Naive thymus-derived CD4-positive, alpha-beta T cell (primary cell): ENCODE results near the gene TACC2. TPM values are rescaled to one million over a fixed set of nuclear protein-coding genes. Genes with fewer than 3 reads are reported as not detected.
"Not testable (repeated sequence)": the region's sequence is repeated elsewhere in the genome, so short reads cannot be mapped to it uniquely, and the experiment has no call there.

Experiments
- ATAC-seq: fragments of 150-1000 bp; cut with Tn5 transposase; 2 replicates; pipeline ENCODE4 v1.10.0; 2021; ENCODE audit warnings: mild to moderate bottlenecking, moderate library complexity
- CTCF ChIA-PET: fragments of 350-600 bp; sonication (Branson Sonifier 250); formaldehyde crosslinking; loops from one replicate; lab custom pipeline; 2021; ENCODE audit warnings: antibody characterized with exemption; lab: Charles Lee
- POLR2A ChIA-PET: fragments of 350-600 bp; sonication (Branson Sonifier 250); formaldehyde crosslinking; loops from one replicate; lab custom pipeline; 2021; ENCODE audit warnings: antibody characterized with exemption, inconsistent platforms; lab: Charles Lee
- DNase-seq, 9 donors: peaks; one replicate each; pipeline versions ENCODE4 v3.0.0 to v3.0.0-alpha.2; 2020 to 2022; ENCODE audit warnings: mixed read lengths in 1 of 9
- H3K27ac ChIP-seq: one replicate; pipeline ENCODE4 v1.7.0; 2013; ENCODE audit warnings: mild to moderate bottlenecking, low read depth, low read length, moderate library complexity
- H3K27me3 ChIP-seq, 2 donors: one replicate each; pipeline ENCODE4 v1.7.0; 2013; ENCODE audit warnings: low read length in 2 of 2, mild to moderate bottlenecking in 2 of 2, moderate library complexity in 2 of 2; ENCODE audit not compliant: control insufficient read depth in 2 of 2, insufficient read depth in 2 of 2
- H3K36me3 ChIP-seq, 3 experiments: 1 replicate in 2 of 3; 2 replicates in 1 of 3; pipeline ENCODE4 v1.7.0; 2013; ENCODE audit warnings: low read length in 3 of 3, mild to moderate bottlenecking in 3 of 3, moderate library complexity in 1 of 3; ENCODE audit not compliant: insufficient read depth in 3 of 3, control insufficient read depth in 2 of 3
- H3K4me1 ChIP-seq, 2 donors: one replicate each; pipeline ENCODE4 v1.7.0; 2013; ENCODE audit warnings: low read length in 2 of 2, mild to moderate bottlenecking in 2 of 2, moderate library complexity in 1 of 2; ENCODE audit not compliant: control insufficient read depth in 2 of 2, insufficient read depth in 2 of 2
- H3K4me3 ChIP-seq: 2 replicates; pipeline ENCODE4 v1.7.0; 2013; ENCODE audit warnings: mild to moderate bottlenecking, low read length
- H3K9me3 ChIP-seq, 3 experiments: 1 replicate in 2 of 3; 2 replicates in 1 of 3; pipeline ENCODE4 v1.7.0; 2013; ENCODE audit warnings: low read length in 3 of 3; ENCODE audit not compliant: control insufficient read depth in 2 of 3
- H3K27ac Mint-ChIP-seq, 9 donors: one replicate each; pipeline ENCODE4 v1.8.0; 2020 to 2022; ENCODE audit warnings: mixed read lengths in 9 of 9, mild to moderate bottlenecking in 8 of 9, moderate library complexity in 5 of 9, inconsistent platforms in 2 of 9
- H3K27me3 Mint-ChIP-seq, 5 donors: one replicate each; pipeline ENCODE4 v1.8.0; 2021 to 2022; ENCODE audit warnings: mixed read lengths in 5 of 5, mild to moderate bottlenecking in 1 of 5
- H3K36me3 Mint-ChIP-seq, 5 donors: one replicate each; pipeline ENCODE4 v1.8.0; 2020 to 2022; ENCODE audit warnings: mixed read lengths in 5 of 5, mild to moderate bottlenecking in 3 of 5, inconsistent platforms in 1 of 5
- H3K4me1 Mint-ChIP-seq, 7 donors: one replicate each; pipeline ENCODE4 v1.8.0; 2020 to 2022; ENCODE audit warnings: mixed read lengths in 7 of 7, mild to moderate bottlenecking in 3 of 7, inconsistent platforms in 1 of 7
- H3K4me3 Mint-ChIP-seq, 10 donors: one replicate each; pipeline ENCODE4 v1.8.0; 2020 to 2022; ENCODE audit warnings: mild to moderate bottlenecking in 10 of 10, mixed read lengths in 10 of 10, moderate library complexity in 6 of 10, inconsistent platforms in 2 of 10
- H3K9me3 Mint-ChIP-seq, 11 donors: one replicate each; pipeline ENCODE4 v1.8.0; 2020 to 2022; ENCODE audit warnings: mixed read lengths in 11 of 11, mild to moderate bottlenecking in 4 of 11, inconsistent platforms in 1 of 11, moderate library complexity in 1 of 11
- intact Hi-C, 2 donors: fragments of 100-400 bp; cut with micrococcal nuclease; formaldehyde crosslinking; loops; one replicate each; pipeline ENCODE4 v1.15.1; 2023
- polyA plus RNA-seq, 2 donors: library from polyadenylated mRNA; unstranded; fragments of 300-500 nt; fragmentation: Illumina TruSeq; gene quantifications; one replicate each; pipeline ENCODE4 v1.2.3, GENCODE V29; 2021
- total RNA-seq, 6 experiments: library from RNA in 5 of 6; stranded (reverse) in 5 of 6; gene quantifications; 1 replicate in 5 of 6; 2 replicates in 1 of 6; pipeline ENCODE4 v1.2.3 and lab custom pipeline; 2021 to 2026

TACC2 gene
- total and polyA plus RNA-seq, 7 experiments from 2014 or later = 0.16 TPM; not detected in 6

DNA sequence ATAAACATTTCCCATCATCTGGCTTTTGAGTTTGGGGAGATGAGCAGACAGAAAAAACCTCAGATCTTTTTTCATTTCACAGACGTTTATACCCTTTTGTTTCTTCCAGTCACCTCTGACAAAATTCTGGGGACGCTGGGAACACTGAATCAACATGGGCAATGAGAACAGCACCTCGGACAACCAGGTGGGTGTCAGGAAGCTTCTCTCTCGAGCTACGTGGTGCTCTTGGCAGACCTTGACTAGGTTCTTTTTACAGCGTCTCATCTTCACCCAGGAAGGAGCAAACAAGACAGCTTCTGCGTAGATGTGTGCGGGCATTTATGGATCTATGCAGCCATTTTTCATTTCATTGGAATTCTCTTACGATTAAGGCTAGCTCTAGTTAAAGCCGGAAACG, 32.9 kb downstream of the TACC2 start:
- intact Hi-C loops = no loop called here
- Mint-ChIP-seq H3K4me3 (no peak overlapping the region), H3K4me1 (no peaks in the 10 kb centered on the region), H3K36me3 (no peaks in the 10 kb centered on the region), H3K9me3 (peaks cover 0 to 2% (median 0%) of the 10 kb centered on the region in 11 donors), H3K27ac (no peak overlapping the region), H3K27me3 (peaks cover 0 to 20% (median 8%) of the 10 kb centered on the region in 5 donors)
- H3K4me1 ChIP-seq = no peaks in the 10 kb centered on the region
- H3K4me3 ChIP-seq = no peak overlapping the region
- ATAC-seq = no peak
- H3K36me3 ChIP-seq = no peaks in the 10 kb centered on the region
- H3K27me3 ChIP-seq = no peaks in the 10 kb centered on the region
- no peaks in the 10 kb centered on the region for H3K9me3 ChIP-seq
- DNase-seq = no peak
- ChIA-PET CTCF (no interaction called here), POLR2A (no interaction called here)
- H3K27ac ChIP-seq = no peak overlapping the region

DNA sequence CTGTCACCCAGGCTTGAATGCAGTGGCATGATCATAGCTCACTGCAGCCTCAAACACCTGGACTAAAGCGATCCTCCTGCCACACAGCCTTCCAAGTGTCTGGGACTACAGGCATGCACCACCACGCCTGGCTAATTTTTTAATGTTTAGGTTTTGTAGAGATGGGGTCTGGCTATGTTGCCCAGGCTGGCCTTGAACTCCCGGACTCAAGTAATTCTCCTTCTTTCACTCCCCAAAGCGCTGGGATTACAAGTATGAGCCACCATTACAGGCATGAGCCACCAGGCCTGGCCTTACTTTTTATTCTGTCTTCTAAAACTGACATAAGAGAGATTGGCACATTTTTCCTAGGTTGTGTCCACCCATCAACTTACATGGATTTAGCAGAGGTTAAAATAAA, 33.3 kb downstream of the TACC2 start:
- ATAC-seq (no peak), DNase-seq (no peak)
- Histone ChIP-seq H3K36me3 (no peaks in the 10 kb centered on the region), H3K27me3 (no peaks in the 10 kb centered on the region), H3K4me1 (no peaks in the 10 kb centered on the region), H3K4me3 (no peak overlapping the region), H3K9me3 (no peaks in the 10 kb centered on the region), H3K27ac (no peak overlapping the region)
- Mint-ChIP-seq H3K4me1 (no peaks in the 10 kb centered on the region), H3K9me3 (peaks cover 0 to 2% (median 0%) of the 10 kb centered on the region in 11 donors), H3K27me3 (peaks cover 0 to 20% (median 8%) of the 10 kb centered on the region in 5 donors), H3K4me3 (no peak overlapping the region), H3K27ac (no peak overlapping the region), H3K36me3 (no peaks in the 10 kb centered on the region)
- CTCF ChIA-PET = no interaction called here
- POLR2A ChIA-PET = no interaction called here
- intact Hi-C loops = no loop called here

- H3K9me3 ChIP-seq, H3K9me3 Mint-ChIP-seq, ATAC-seq, H3K27ac ChIP-seq, H3K36me3 ChIP-seq, H3K4me1 ChIP-seq, H3K27ac Mint-ChIP-seq, H3K4me1 Mint-ChIP-seq, DNase-seq, H3K4me3 Mint-ChIP-seq, intact Hi-C loops, H3K36me3 Mint-ChIP-seq, POLR2A ChIA-PET, CTCF ChIA-PET, H3K27me3 ChIP-seq, H3K4me3 ChIP-seq: not testable (repeated sequence)
- peaks cover 0 to 20% (median 8%) of the 10 kb centered on the region in 5 donors for H3K27me3 Mint-ChIP-seq
These were observed 34.3 kb downstream of the TACC2 start for GRCh38 chr10:122023257-122023656.

DNA sequence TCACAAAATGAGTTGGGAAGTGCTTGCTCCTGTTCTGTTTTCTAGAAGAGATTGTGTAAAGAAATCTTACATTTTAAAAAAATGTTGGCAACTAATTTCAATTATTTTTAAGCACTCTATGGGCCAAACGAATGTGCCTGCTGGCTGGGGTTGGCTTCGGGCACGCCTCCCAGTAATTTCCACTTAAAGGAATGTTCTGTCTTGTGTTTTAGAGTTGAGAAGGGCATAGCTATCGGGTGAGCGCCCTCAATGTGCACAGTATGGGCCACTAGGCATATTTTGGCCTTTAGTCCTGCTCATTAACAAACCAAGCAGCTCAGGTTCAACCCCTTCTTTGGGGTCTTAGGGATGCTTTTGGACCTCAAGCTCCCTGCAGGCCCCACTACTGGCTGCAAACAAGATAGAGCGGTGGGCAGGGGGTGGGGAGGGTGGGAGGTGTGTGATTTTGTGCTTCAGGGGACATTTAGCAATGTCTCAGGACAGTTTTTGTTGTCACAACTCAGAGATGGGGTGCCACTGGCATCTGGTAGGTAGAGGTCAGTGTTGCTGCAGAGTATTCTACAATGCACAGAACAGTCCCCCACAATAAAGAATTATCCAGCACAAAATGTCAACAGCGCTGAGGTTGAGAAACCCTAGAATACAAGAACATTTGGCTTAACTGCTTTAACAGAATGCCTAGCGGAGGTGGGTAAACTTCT, 40.7 kb downstream of the TACC2 start:
- Histone ChIP-seq H3K9me3 (no peaks in the 10 kb centered on the region), H3K36me3 (no peaks in the 10 kb centered on the region), H3K27me3 (no peaks in the 10 kb centered on the region), H3K27ac (no peak overlapping the region), H3K4me3 (no peak overlapping the region), H3K4me1 (no peaks in the 10 kb centered on the region)
- CTCF ChIA-PET = no interaction called here
- POLR2A ChIA-PET = no interaction called here
- Mint-ChIP-seq H3K27me3 (peaks cover 0 to 37% (median 22%) of the 10 kb centered on the region in 5 donors), H3K4me3 (no peak overlapping the region), H3K4me1 (no peaks in the 10 kb centered on the region), H3K9me3 (peaks cover 0 to 3% (median 0%) of the 10 kb centered on the region in 11 donors), H3K36me3 (peaks cover 0 to 4% (median 0%) of the 10 kb centered on the region in 5 donors), H3K27ac (no peak overlapping the region)
- DNase-seq (no peak), ATAC-seq (no peak)
- intact Hi-C loops = no loop called here

DNA sequence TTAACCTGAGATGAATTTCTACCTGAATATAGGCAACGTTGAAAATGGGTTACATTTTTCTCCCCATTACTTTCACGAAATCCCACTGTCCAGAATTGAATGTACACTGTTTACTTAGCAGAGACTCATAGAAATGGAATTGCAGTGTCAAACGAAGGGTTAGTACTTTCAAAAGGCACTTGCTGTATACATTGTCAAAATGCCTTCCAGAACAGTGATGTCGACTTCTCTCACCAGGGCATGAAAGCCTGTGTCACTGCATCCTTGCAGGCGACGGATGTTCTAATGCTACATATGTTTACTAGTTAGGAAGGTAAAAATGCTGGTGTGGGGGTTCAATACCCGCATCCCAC, 41.2 kb downstream of the TACC2 start:
- no peaks in the 10 kb centered on the region for H3K4me1 Mint-ChIP-seq
- DNase-seq (no peak), ATAC-seq (no peak)
- no peaks in the 10 kb centered on the region for H3K4me1 ChIP-seq
- H3K4me3 Mint-ChIP-seq = no peak overlapping the region
- no peaks in the 10 kb centered on the region for H3K36me3 ChIP-seq
- H3K27me3 ChIP-seq = no peaks in the 10 kb centered on the region
- H3K27ac Mint-ChIP-seq = no peak overlapping the region
- H3K27me3 Mint-ChIP-seq = peaks cover 0 to 41% (median 22%) of the 10 kb centered on the region in 5 donors
- no peaks in the 10 kb centered on the region for H3K9me3 ChIP-seq
- POLR2A ChIA-PET = no interaction called here
- intact Hi-C loops = no loop called here
- CTCF ChIA-PET = no interaction called here
- H3K27ac ChIP-seq = no peak overlapping the region
- peaks cover 0 to 4% (median 0%) of the 10 kb centered on the region in 5 donors for H3K36me3 Mint-ChIP-seq
- peaks cover 0 to 3% (median 0%) of the 10 kb centered on the region in 11 donors for H3K9me3 Mint-ChIP-seq
- no peak overlapping the region for H3K4me3 ChIP-seq

GRCh38 chr10:122033224-122033926, 44.4 kb downstream of the TACC2 start:
- ChIA-PET POLR2A (no interaction called here), CTCF (no interaction called here)
- Mint-ChIP-seq H3K36me3 (peaks cover 0 to 4% (median 0%) of the 10 kb centered on the region in 5 donors), H3K4me1 (no peaks in the 10 kb centered on the region), H3K27me3 (peaks cover 0 to 64% (median 28%) of the 10 kb centered on the region in 5 donors), H3K27ac (peak overlapping the region in 1 of 9 donors; percentile 10), H3K4me3 (no peak overlapping the region), H3K9me3 (peaks cover 0 to 5% (median 0%) of the 10 kb centered on the region in 11 donors)
- H3K27me3 ChIP-seq = no peaks in the 10 kb centered on the region
- H3K27ac ChIP-seq = no peak overlapping the region
- no peak overlapping the region for H3K4me3 ChIP-seq
- ATAC-seq = no peak
- no peak for DNase-seq
- H3K36me3 ChIP-seq = no peaks in the 10 kb centered on the region
- H3K4me1 ChIP-seq = no peaks in the 10 kb centered on the region
- H3K9me3 ChIP-seq = no peaks in the 10 kb centered on the region
- intact Hi-C loops = no loop called here
